Measurements from ENCODE around the gene SREBF1.

Gene SREBF1

GRCh38 chr17:17840751-17841591, 4.2 kb upstream of the SREBF1 start:
- DNase-seq = no peak

GRCh38 chr17:17839791-17840707, 3.3 kb upstream of the SREBF1 start:
- peak; percentile 91 for DNase-seq

- no peak for DNase-seq
These were observed 1.5 kb upstream of the SREBF1 start for GRCh38 chr17:17837966-17838962.

- no peak for DNase-seq
These were observed 615 bp upstream of the SREBF1 start for GRCh38 chr17:17837380-17837821.

- peak; percentile 99 for DNase-seq
These were observed 452 bp downstream of the SREBF1 start for GRCh38 chr17:17836250-17836817.

- no peak for DNase-seq
These were observed 1.2 kb downstream of the SREBF1 start for GRCh38 chr17:17835415-17836249.

- no peak for DNase-seq
These were observed 1.8 kb downstream of the SREBF1 start for GRCh38 chr17:17834974-17835373.

- no peak for DNase-seq
These were observed 3.0 kb downstream of the SREBF1 start for GRCh38 chr17:17833658-17834357.

GRCh38 chr17:17832032-17832363, 4.8 kb downstream of the SREBF1 start:
- no peak for DNase-seq

- DNase-seq = no peak
These were observed 5.4 kb downstream of the SREBF1 start for GRCh38 chr17:17831208-17832031.

GRCh38 chr17:17830740-17831207, 6.0 kb downstream of the SREBF1 start:
- no peak for DNase-seq

GRCh38 chr17:17830269-17830567, 6.6 kb downstream of the SREBF1 start:
- no peak for DNase-seq

- no peak for DNase-seq
These were observed 8.8 kb downstream of the SREBF1 start for GRCh38 chr17:17827826-17828621.

GRCh38 chr17:17826942-17827785, 9.6 kb downstream of the SREBF1 start:
- DNase-seq = no peak

GRCh38 chr17:17826342-17826713, 10.5 kb downstream of the SREBF1 start:
- DNase-seq = no peak

- DNase-seq = no peak
These were observed 11.8 kb downstream of the SREBF1 start for GRCh38 chr17:17824783-17825614.

All from right kidney (tissue), 1 donor.